Activated B cell treated with CpG ODN at 0.5 μM for 24 hours (primary cell): Measurements from ENCODE around the gene ANKIB1. TPM values are rescaled to one million over a fixed set of nuclear protein-coding genes. Genes with fewer than 3 reads are reported as not detected.

Experiments used
- ATAC-seq: fragments of 200-7000 bp; cut with Tn5 transposase; one replicate; pipeline ENCODE4 v1.10.0; 2021; ENCODE audit warnings: low read depth, mild to moderate bottlenecking, moderate library complexity
- CTCF ChIA-PET: fragments of 350-600 bp; sonication (Branson Sonifier 250); formaldehyde crosslinking; loops from one replicate; lab custom pipeline; 2021; ENCODE audit warnings: antibody characterized with exemption; lab: Charles Lee
- POLR2A ChIA-PET: fragments of 350-600 bp; sonication (Branson Sonifier 250); formaldehyde crosslinking; loops from one replicate; lab custom pipeline; 2021; ENCODE audit warnings: antibody characterized with exemption; lab: Charles Lee
- DNase-seq: peaks from one replicate; pipeline ENCODE4 v3.0.0; 2022
- H3K27ac Mint-ChIP-seq: one replicate; pipeline ENCODE4 v1.8.0; 2020; ENCODE audit warnings: mixed read lengths
- H3K27me3 Mint-ChIP-seq: one replicate; pipeline ENCODE4 v1.8.0; 2021; ENCODE audit warnings: mixed read lengths
- H3K36me3 Mint-ChIP-seq: one replicate; pipeline ENCODE4 v1.8.0; 2021; ENCODE audit warnings: low read depth, mixed read lengths
- H3K4me1 Mint-ChIP-seq: one replicate; pipeline ENCODE4 v1.8.0; 2021; ENCODE audit warnings: mixed read lengths
- H3K4me3 Mint-ChIP-seq: one replicate; pipeline ENCODE4 v1.8.0; 2020; ENCODE audit warnings: mild to moderate bottlenecking, mixed read lengths
- H3K9me3 Mint-ChIP-seq: one replicate; pipeline ENCODE4 v1.8.0; 2020; ENCODE audit warnings: mixed read lengths
- CTCF ChIP-seq: fragments of 200-600 bp; IDR thresholded peaks from one replicate; pipeline ENCODE4 v1.8.0; 2022; ENCODE audit warnings: antibody characterized with exemption, mild to moderate bottlenecking
- intact Hi-C: fragments of 100-400 bp; cut with micrococcal nuclease; formaldehyde crosslinking; loops from one replicate; pipeline ENCODE4 v1.15.1; 2024
- total RNA-seq: library from RNA; stranded (reverse); gene quantifications from 2 replicates; pipeline ENCODE4 v1.2.3, GENCODE V29; 2022

ANKIB1 gene
- total RNA-seq, 1 donor from 2014 or later = 50.6 TPM

GRCh38 chr7:92375013-92375412, 129.2 kb downstream of the ANKIB1 start:
- no peaks in the 10 kb centered on the region for H3K9me3 Mint-ChIP-seq
- no peaks in the 10 kb centered on the region for H3K27me3 Mint-ChIP-seq
- H3K4me3 Mint-ChIP-seq = no peak overlapping the region
- no peaks in the 10 kb centered on the region for H3K4me1 Mint-ChIP-seq
- intact Hi-C loops = no loop called here
- TF ChIP-seq CTCF = no peak
- DNase-seq (no peak), ATAC-seq (no peak)
- peaks cover 41% of the 10 kb centered on the region for H3K36me3 Mint-ChIP-seq
- POLR2A ChIA-PET = no interaction called here
- no peak overlapping the region for H3K27ac Mint-ChIP-seq
- CTCF ChIA-PET = no interaction called here

GRCh38 chr7:92391071-92391470, 145.3 kb downstream of the ANKIB1 start:
- H3K9me3 Mint-ChIP-seq = no peaks in the 10 kb centered on the region
- ChIA-PET POLR2A (no interaction called here), CTCF (no interaction called here)
- no peak for TF ChIP-seq CTCF
- DNase-seq (no peak), ATAC-seq (no peak)
- intact Hi-C loops = no loop called here
- H3K27me3 Mint-ChIP-seq = no peaks in the 10 kb centered on the region
- H3K4me1 Mint-ChIP-seq = no peaks in the 10 kb centered on the region
- no peak overlapping the region for H3K27ac Mint-ChIP-seq
- no peak overlapping the region for H3K4me3 Mint-ChIP-seq
- H3K36me3 Mint-ChIP-seq = peaks cover 37% of the 10 kb centered on the region

- CTCF ChIA-PET = no interaction called here
- no peaks in the 10 kb centered on the region for H3K27me3 Mint-ChIP-seq
- H3K4me3 Mint-ChIP-seq = no peak overlapping the region
- H3K36me3 Mint-ChIP-seq = peaks cover 43% of the 10 kb centered on the region
- H3K4me1 Mint-ChIP-seq = no peaks in the 10 kb centered on the region
- DNase-seq (no peak), ATAC-seq (no peak)
- POLR2A ChIA-PET = no interaction called here
- intact Hi-C loops = no loop called here
- H3K9me3 Mint-ChIP-seq = no peaks in the 10 kb centered on the region
- TF ChIP-seq CTCF = no peak
- no peak overlapping the region for H3K27ac Mint-ChIP-seq
These were observed 151.8 kb downstream of the ANKIB1 start for GRCh38 chr7:92397542-92397941.

- no peak for ATAC-seq
- no peaks in the 10 kb centered on the region for H3K27me3 Mint-ChIP-seq
- no peak overlapping the region for H3K27ac Mint-ChIP-seq
- no peaks in the 10 kb centered on the region for H3K4me1 Mint-ChIP-seq
- ChIA-PET CTCF (no interaction called here), POLR2A (no interaction called here)
- peaks cover 44% of the 10 kb centered on the region for H3K36me3 Mint-ChIP-seq
- H3K9me3 Mint-ChIP-seq = no peaks in the 10 kb centered on the region
- no peak overlapping the region for H3K4me3 Mint-ChIP-seq
- no peak for DNase-seq
- intact Hi-C loops = no loop called here
- no peak for TF ChIP-seq CTCF
These were observed 154.2 kb downstream of the ANKIB1 start for GRCh38 chr7:92400013-92400412.

GRCh38 chr7:92402920-92403759, 157.4 kb downstream of the ANKIB1 start:
- intact Hi-C loops = no loop called here
- Mint-ChIP-seq H3K4me1 (no peaks in the 10 kb centered on the region), H3K4me3 (no peak overlapping the region), H3K9me3 (no peaks in the 10 kb centered on the region), H3K27ac (no peak overlapping the region), H3K27me3 (no peaks in the 10 kb centered on the region), H3K36me3 (peaks cover 24% of the 10 kb centered on the region)
- no peak for TF ChIP-seq CTCF
- DNase-seq = no peak
- ATAC-seq = no peak
- ChIA-PET POLR2A (no interaction called here), CTCF (no interaction called here)
